Endodermal cell (in vitro differentiated cells): ENCODE results near the gene JSRP1. TPM values are rescaled to one million over a fixed set of nuclear protein-coding genes. Genes with fewer than 3 reads are reported as not detected.

Source experiments
- DNase-seq: peaks from one replicate; pipeline ENCODE4 v3.0.0-alpha.2; 2017
- H3K27ac ChIP-seq: 2 replicates; pipeline ENCODE4 v1.5.1; 2013; ENCODE audit warnings: mild to moderate bottlenecking, low read depth, low read length, moderate library complexity
- H3K27me3 ChIP-seq: 2 replicates; pipeline ENCODE4 v1.6.1; 2013; ENCODE audit warnings: mild to moderate bottlenecking, low read length, moderate library complexity; ENCODE audit not compliant: insufficient read depth, control insufficient read depth, poor library complexity, severe bottlenecking
- H3K36me3 ChIP-seq: 2 replicates; pipeline ENCODE4 v1.7.0; 2013; ENCODE audit warnings: mild to moderate bottlenecking, low read length, moderate library complexity; ENCODE audit not compliant: control insufficient read depth, insufficient read depth
- H3K4me1 ChIP-seq: one replicate; pipeline ENCODE4 v1.7.0; 2013; ENCODE audit warnings: low read length; ENCODE audit not compliant: control insufficient read depth, insufficient read depth
- H3K4me3 ChIP-seq: 2 replicates; pipeline ENCODE4 v1.5.1; 2013; ENCODE audit warnings: mild to moderate bottlenecking, low read length, moderate library complexity
- H3K9ac ChIP-seq: 2 replicates; pipeline ENCODE4 v1.6.1; 2013; ENCODE audit warnings: mild to moderate bottlenecking, low read length, moderate library complexity; ENCODE audit not compliant: poor library complexity, severe bottlenecking; ENCODE audit errors: extremely low read depth
- H3K9me3 ChIP-seq: 2 replicates; pipeline ENCODE4 v1.6.1; 2013; ENCODE audit warnings: mild to moderate bottlenecking, low read length, moderate library complexity; ENCODE audit not compliant: control insufficient read depth
- H3K27ac Mint-ChIP-seq: 2 replicates; pipeline ENCODE4 v1.8.0; 2020; ENCODE audit warnings: mixed read lengths
- H3K27me3 Mint-ChIP-seq: 2 replicates; pipeline ENCODE4 v1.8.0; 2021; ENCODE audit warnings: mild to moderate bottlenecking, mixed read lengths; ENCODE audit not compliant: insufficient read depth
- H3K36me3 Mint-ChIP-seq: 2 replicates; pipeline ENCODE4 v1.8.0; 2020; ENCODE audit warnings: low read depth, mixed read lengths
- H3K4me1 Mint-ChIP-seq: 2 replicates; pipeline ENCODE4 v1.8.0; 2020; ENCODE audit warnings: mixed read lengths
- H3K4me3 Mint-ChIP-seq: 2 replicates; pipeline ENCODE4 v1.8.0; 2020; ENCODE audit warnings: mild to moderate bottlenecking, moderate library complexity, mixed read lengths
- H3K9me3 Mint-ChIP-seq: 2 replicates; pipeline ENCODE4 v1.8.0; 2020; ENCODE audit warnings: mild to moderate bottlenecking, mixed read lengths
- CTCF ChIP-seq: fragments of 200-600 bp; sonication (generic); conservative IDR thresholded peaks from 2 replicates; pipeline ENCODE4 v1.5.0; 2021; ENCODE audit warnings: antibody characterized with exemption, mild to moderate bottlenecking
- WGBS, 2 experiments: methylation state at CpG; one replicate each; pipeline versions ENCODE4 v1.1.5 to v1.1.7; 2013; ENCODE audit warnings: missing lambda C conversion rate in 2 of 2, mixed read lengths in 1 of 2; ENCODE audit not compliant: insufficient coverage in 1 of 2, insufficient read length in 1 of 2; 5-methylcytosine and 5-hydroxymethylcytosine counted together
- total RNA-seq, 2 donors: library from RNA; stranded (reverse); fragmentation: NEBNext Ultra II Directional in 1 of 2; extraction: Animal tissue kit (Norgen Biotek cat#: 25700) in 1 of 2; gene quantifications; 2 replicates in 1 of 2; 3 replicates in 1 of 2; pipeline ENCODE4 v1.2.1, GENCODE V29; 2021

The JSRP1 gene
- total RNA-seq, 2 donors from 2014 or later = 0.66 to 0.89 TPM

GRCh38 chr19:2210987-2211740 lies 45.1 kb downstream of the JSRP1 start:
- no peak overlapping the region for H3K9ac ChIP-seq
- 96 to 97% methylated on average over 29 to 33 of the region's 33 CpGs for WGBS, 2 experiments
- H3K36me3 ChIP-seq = peaks cover 34% of the 10 kb centered on the region
- H3K4me3 ChIP-seq = no peak overlapping the region
- H3K4me1 Mint-ChIP-seq = no peaks in the 10 kb centered on the region
- peaks cover 29% of the 10 kb centered on the region for H3K36me3 Mint-ChIP-seq
- no peaks in the 10 kb centered on the region for H3K4me1 ChIP-seq
- H3K27me3 ChIP-seq = no peaks in the 10 kb centered on the region
- peak overlapping the region; percentile 65 for H3K27ac Mint-ChIP-seq
- no peak for DNase-seq
- H3K9me3 ChIP-seq = no peaks in the 10 kb centered on the region
- no peak overlapping the region for H3K27ac ChIP-seq
- no peaks in the 10 kb centered on the region for H3K27me3 Mint-ChIP-seq
- no peak for TF ChIP-seq CTCF
- H3K4me3 Mint-ChIP-seq = no peak overlapping the region
- H3K9me3 Mint-ChIP-seq = no peaks in the 10 kb centered on the region

GRCh38 chr19:2210206-2210605 lies 46.0 kb downstream of the JSRP1 start:
- peaks cover 25% of the 10 kb centered on the region for H3K36me3 Mint-ChIP-seq
- DNase-seq = no peak
- TF ChIP-seq CTCF = no peak
- Histone ChIP-seq H3K27ac (no peak overlapping the region), H3K9ac (no peak overlapping the region), H3K36me3 (peaks cover 25% of the 10 kb centered on the region), H3K9me3 (no peaks in the 10 kb centered on the region), H3K4me1 (no peaks in the 10 kb centered on the region), H3K4me3 (no peak overlapping the region), H3K27me3 (no peaks in the 10 kb centered on the region)
- no peaks in the 10 kb centered on the region for H3K27me3 Mint-ChIP-seq
- WGBS, 2 experiments = 94 to 99% methylated on average over 7 to 21 of the region's 21 CpGs
- H3K4me1 Mint-ChIP-seq = no peaks in the 10 kb centered on the region
- H3K9me3 Mint-ChIP-seq = no peaks in the 10 kb centered on the region
- H3K27ac Mint-ChIP-seq = no peak overlapping the region
- no peak overlapping the region for H3K4me3 Mint-ChIP-seq

- H3K4me1 ChIP-seq = no peaks in the 10 kb centered on the region
- H3K27me3 ChIP-seq = no peaks in the 10 kb centered on the region
- peaks cover 29% of the 10 kb centered on the region for H3K36me3 ChIP-seq
- no peaks in the 10 kb centered on the region for H3K4me1 Mint-ChIP-seq
- H3K36me3 Mint-ChIP-seq = peaks cover 28% of the 10 kb centered on the region
- no peak overlapping the region for H3K4me3 ChIP-seq
- no peak for TF ChIP-seq CTCF
- no peak overlapping the region for H3K4me3 Mint-ChIP-seq
- no peaks in the 10 kb centered on the region for H3K9me3 Mint-ChIP-seq
- no peak overlapping the region for H3K9ac ChIP-seq
- H3K27ac ChIP-seq = no peak overlapping the region
- H3K9me3 ChIP-seq = no peaks in the 10 kb centered on the region
- WGBS, 2 experiments = 97% methylated on average over 12 to 17 of the region's 17 CpGs
- H3K27me3 Mint-ChIP-seq = no peaks in the 10 kb centered on the region
- DNase-seq = no peak
- no peak overlapping the region for H3K27ac Mint-ChIP-seq
Measured at GRCh38 chr19:2209408-2209807, 46.8 kb downstream of the JSRP1 start.
